Type B pancreatic cell (in vitro differentiated cells): ENCODE measurements around the gene DMTF1. TPM values are rescaled to one million over a fixed set of nuclear protein-coding genes. Genes with fewer than 3 reads are reported as not detected.
"Not testable (repeated sequence)": the region's sequence is repeated elsewhere in the genome, so short reads cannot be mapped to it uniquely, and the experiment has no call there.

ENCODE experiments used
- DNase-seq: peaks from one replicate; pipeline ENCODE4 v3.0.0; 2021; ENCODE audit warnings: mixed read lengths; ENCODE audit not compliant: unreplicated experiment; ENCODE audit errors: extremely low spot score
- H3K27ac Mint-ChIP-seq: 2 replicates; pipeline ENCODE4 v1.8.0; 2021; ENCODE audit warnings: mild to moderate bottlenecking, mixed read lengths
- H3K27me3 Mint-ChIP-seq: 2 replicates; pipeline ENCODE4 v1.8.0; 2021; ENCODE audit warnings: mixed read lengths
- H3K36me3 Mint-ChIP-seq: 2 replicates; pipeline ENCODE4 v1.8.0; 2021; ENCODE audit warnings: mixed read lengths
- H3K4me1 Mint-ChIP-seq: one replicate; pipeline ENCODE4 v1.8.0; 2021; ENCODE audit warnings: mixed read lengths; ENCODE audit not compliant: unreplicated experiment
- H3K4me3 Mint-ChIP-seq: 2 replicates; pipeline ENCODE4 v1.8.0; 2021; ENCODE audit warnings: mild to moderate bottlenecking, mixed read lengths
- H3K9me3 Mint-ChIP-seq: 2 replicates; pipeline ENCODE4 v1.8.0; 2021; ENCODE audit warnings: mixed read lengths
- total RNA-seq: library from RNA; stranded (reverse); gene quantifications from 2 replicates; pipeline ENCODE4 v1.2.1, GENCODE V29; 2021; ENCODE audit warnings: low replicate concordance
- TF ChIP-seq, protein P1 (sequence below): fragments of 200-600 bp; sonication (generic); conservative IDR thresholded peaks from 2 replicates; pipeline ENCODE4 v1.5.0; 2021; ENCODE audit warnings: antibody characterized with exemption, mild to moderate bottlenecking

DMTF1 gene
- total RNA-seq, 1 donor from 2014 or later, result 103 TPM

GRCh38 chr7:87110778-87111177 is 41.5 kb upstream of the DMTF1 start:
- no peaks in the 10 kb centered on the region for H3K27me3 Mint-ChIP-seq
- no peak overlapping the region for H3K4me3 Mint-ChIP-seq
- no peak overlapping the region for H3K27ac Mint-ChIP-seq
- TF ChIP-seq, protein P1, sequence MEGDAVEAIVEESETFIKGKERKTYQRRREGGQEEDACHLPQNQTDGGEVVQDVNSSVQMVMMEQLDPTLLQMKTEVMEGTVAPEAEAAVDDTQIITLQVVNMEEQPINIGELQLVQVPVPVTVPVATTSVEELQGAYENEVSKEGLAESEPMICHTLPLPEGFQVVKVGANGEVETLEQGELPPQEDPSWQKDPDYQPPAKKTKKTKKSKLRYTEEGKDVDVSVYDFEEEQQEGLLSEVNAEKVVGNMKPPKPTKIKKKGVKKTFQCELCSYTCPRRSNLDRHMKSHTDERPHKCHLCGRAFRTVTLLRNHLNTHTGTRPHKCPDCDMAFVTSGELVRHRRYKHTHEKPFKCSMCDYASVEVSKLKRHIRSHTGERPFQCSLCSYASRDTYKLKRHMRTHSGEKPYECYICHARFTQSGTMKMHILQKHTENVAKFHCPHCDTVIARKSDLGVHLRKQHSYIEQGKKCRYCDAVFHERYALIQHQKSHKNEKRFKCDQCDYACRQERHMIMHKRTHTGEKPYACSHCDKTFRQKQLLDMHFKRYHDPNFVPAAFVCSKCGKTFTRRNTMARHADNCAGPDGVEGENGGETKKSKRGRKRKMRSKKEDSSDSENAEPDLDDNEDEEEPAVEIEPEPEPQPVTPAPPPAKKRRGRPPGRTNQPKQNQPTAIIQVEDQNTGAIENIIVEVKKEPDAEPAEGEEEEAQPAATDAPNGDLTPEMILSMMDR, result no peak
- no peaks in the 10 kb centered on the region for H3K36me3 Mint-ChIP-seq
- H3K9me3 Mint-ChIP-seq, result peaks cover 6% of the 10 kb centered on the region
- DNase-seq, result no peak
- H3K4me1 Mint-ChIP-seq, result no peaks in the 10 kb centered on the region

DNA sequence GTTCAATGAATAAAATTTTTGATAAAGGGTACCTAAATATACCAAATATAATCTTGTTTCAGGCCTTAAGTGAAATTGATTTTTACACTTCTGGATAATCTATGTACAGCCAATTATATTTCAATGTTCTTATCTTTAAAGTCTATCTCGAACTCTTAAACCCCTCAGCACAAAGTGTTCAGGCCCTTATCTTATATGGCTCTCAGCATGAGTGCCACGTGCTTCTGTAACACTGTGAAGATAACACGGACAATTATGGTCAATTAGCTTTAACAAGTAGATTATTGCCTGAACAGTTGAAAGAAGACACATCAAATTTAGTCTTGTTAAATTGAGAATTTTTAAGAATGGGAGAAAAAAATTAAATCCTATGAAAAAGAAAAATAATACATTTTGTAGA is 40.4 kb upstream of the DMTF1 start:
- Mint-ChIP-seq H3K4me3 (no peak overlapping the region), H3K36me3 (no peaks in the 10 kb centered on the region), H3K4me1 (no peaks in the 10 kb centered on the region), H3K27me3 (no peaks in the 10 kb centered on the region), H3K9me3 (peaks cover 6% of the 10 kb centered on the region), H3K27ac (no peak overlapping the region)
- TF ChIP-seq, protein P1, result no peak
- DNase-seq, result no peak

- Mint-ChIP-seq H3K27ac (no peak overlapping the region), H3K36me3 (no peaks in the 10 kb centered on the region), H3K4me3 (no peak overlapping the region), H3K4me1 (no peaks in the 10 kb centered on the region), H3K9me3 (peaks cover 6% of the 10 kb centered on the region), H3K27me3 (no peaks in the 10 kb centered on the region)
- no peak for DNase-seq
- TF ChIP-seq, protein P1, result no peak
These were observed 39.2 kb upstream of the DMTF1 start for GRCh38 chr7:87113077-87113476.

GRCh38 chr7:87113904-87114303 is 38.3 kb upstream of the DMTF1 start:
- DNase-seq, H3K36me3 Mint-ChIP-seq, H3K4me1 Mint-ChIP-seq, H3K4me3 Mint-ChIP-seq, H3K27me3 Mint-ChIP-seq, H3K27ac Mint-ChIP-seq, H3K9me3 Mint-ChIP-seq: not testable (repeated sequence)

DNA sequence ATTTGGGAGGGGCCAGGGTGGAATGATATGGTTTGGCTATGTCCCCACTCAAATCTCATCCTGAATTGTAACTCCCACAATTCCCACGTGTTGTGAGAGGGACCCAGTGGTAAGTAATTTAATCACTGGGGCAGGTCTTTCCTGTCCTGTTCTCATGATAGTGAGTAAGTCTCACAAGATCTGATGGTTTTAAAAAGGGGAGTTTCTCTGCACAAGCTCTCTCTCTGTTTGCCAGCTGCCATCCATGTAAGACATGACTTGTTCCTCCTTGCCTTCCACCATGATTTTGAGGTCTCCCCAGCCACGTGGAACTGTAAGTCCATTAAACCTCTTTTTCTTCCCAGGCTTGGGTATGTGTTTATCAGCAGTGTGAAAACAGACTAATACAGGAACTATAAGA is 36.5 kb upstream of the DMTF1 start:
- not testable (repeated sequence) for DNase-seq, H3K9me3 Mint-ChIP-seq, H3K4me3 Mint-ChIP-seq, H3K36me3 Mint-ChIP-seq, H3K4me1 Mint-ChIP-seq, H3K27ac Mint-ChIP-seq, H3K27me3 Mint-ChIP-seq

DNA sequence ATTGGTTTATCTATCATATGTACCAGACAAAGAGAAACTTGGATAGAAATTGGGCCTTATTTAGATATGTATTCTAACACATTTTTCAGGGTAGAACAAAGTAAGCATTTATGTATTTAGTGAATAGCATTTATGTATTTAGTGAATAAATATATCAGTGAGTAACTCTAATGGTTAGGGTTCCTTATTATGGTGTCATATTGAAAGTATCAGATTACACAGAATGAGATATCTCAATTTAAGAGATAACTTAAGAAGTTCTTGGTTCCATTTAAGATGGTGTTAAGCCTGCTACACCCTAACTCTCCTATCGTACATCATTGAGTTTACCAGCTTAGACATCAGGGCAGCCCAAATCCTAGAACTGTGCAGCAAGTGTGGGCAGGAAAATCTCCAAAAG is 35.9 kb upstream of the DMTF1 start:
- no peak overlapping the region for H3K4me3 Mint-ChIP-seq
- no peaks in the 10 kb centered on the region for H3K4me1 Mint-ChIP-seq
- DNase-seq, result no peak
- H3K27ac Mint-ChIP-seq, result no peak overlapping the region
- TF ChIP-seq, protein P1, result no peak
- peaks cover 6% of the 10 kb centered on the region for H3K9me3 Mint-ChIP-seq
- H3K36me3 Mint-ChIP-seq, result no peaks in the 10 kb centered on the region
- no peaks in the 10 kb centered on the region for H3K27me3 Mint-ChIP-seq

DNA sequence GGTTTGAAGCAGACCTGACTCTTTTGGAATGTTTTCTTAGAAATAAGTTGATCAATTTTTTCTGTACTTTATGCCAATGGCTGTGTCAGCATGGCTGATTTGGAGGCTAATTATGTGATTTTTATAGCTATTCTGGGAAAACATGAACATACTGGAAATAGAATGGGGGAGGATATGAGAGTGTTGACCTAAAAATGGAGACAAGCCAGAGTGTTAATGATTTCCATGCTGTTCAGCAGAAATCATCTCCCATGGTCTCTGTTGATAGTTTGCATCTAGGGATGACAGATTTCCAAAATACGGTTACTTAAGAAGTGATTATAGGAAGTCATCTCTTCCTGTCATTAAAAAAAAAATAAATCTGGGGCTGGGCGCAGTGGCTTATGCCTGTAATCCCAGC is 32.7 kb upstream of the DMTF1 start:
- Mint-ChIP-seq H3K4me1 (no peaks in the 10 kb centered on the region), H3K27ac (no peak overlapping the region), H3K36me3 (no peaks in the 10 kb centered on the region), H3K9me3 (no peaks in the 10 kb centered on the region), H3K4me3 (no peak overlapping the region), H3K27me3 (no peaks in the 10 kb centered on the region)
- no peak for DNase-seq
- TF ChIP-seq, protein P1, result no peak
